Stimulated activated naive CD8-positive, alpha-beta T cell treated with anti-CD3 and anti-CD28 coated beads, Interleukin-15, Interleukin-2, amounts not matched to agents 100 ng/mL and 50 ng/mL, for 24 hours (primary cell): ENCODE results near the gene USP33.
"Not testable (repeated sequence)": the region's sequence is repeated elsewhere in the genome, so short reads cannot be mapped to it uniquely, and the experiment has no call there.

ENCODE experiments used
- H3K27ac Mint-ChIP-seq: one replicate; pipeline ENCODE4 v1.8.0; 2021; ENCODE audit warnings: mild to moderate bottlenecking, mixed read lengths
- H3K27me3 Mint-ChIP-seq: one replicate; pipeline ENCODE4 v1.8.0; 2021; ENCODE audit warnings: mixed read lengths
- H3K36me3 Mint-ChIP-seq: one replicate; pipeline ENCODE4 v1.8.0; 2021; ENCODE audit warnings: low read depth, mixed read lengths
- H3K4me1 Mint-ChIP-seq: one replicate; pipeline ENCODE4 v1.8.0; 2021; ENCODE audit warnings: low read depth, mixed read lengths
- H3K4me3 Mint-ChIP-seq: one replicate; pipeline ENCODE4 v1.8.0; 2021; ENCODE audit warnings: mild to moderate bottlenecking, mixed read lengths
- H3K9me3 Mint-ChIP-seq: one replicate; pipeline ENCODE4 v1.8.0; 2021; ENCODE audit warnings: mixed read lengths

Gene USP33

GRCh38 chr1:77757066-77757584, 2.5 kb downstream of the USP33 start:
- Mint-ChIP-seq H3K4me3 (peak overlapping the region; percentile 55), H3K9me3 (no peaks in the 10 kb centered on the region), H3K36me3 (no peaks in the 10 kb centered on the region), H3K27ac (no peak overlapping the region), H3K27me3 (no peaks in the 10 kb centered on the region), H3K4me1 (peaks cover 60% of the 10 kb centered on the region)

- Mint-ChIP-seq H3K27me3 (no peaks in the 10 kb centered on the region), H3K27ac (peak overlapping the region; percentile 3), H3K9me3 (no peaks in the 10 kb centered on the region), H3K4me3 (no peak overlapping the region), H3K36me3 (no peaks in the 10 kb centered on the region), H3K4me1 (peaks cover 55% of the 10 kb centered on the region)
Measured at GRCh38 chr1:77756052-77756754, 3.4 kb downstream of the USP33 start.

- not testable (repeated sequence) for H3K27me3 Mint-ChIP-seq, H3K9me3 Mint-ChIP-seq, H3K36me3 Mint-ChIP-seq, H3K27ac Mint-ChIP-seq, H3K4me3 Mint-ChIP-seq
- peaks cover 54% of the 10 kb centered on the region for H3K4me1 Mint-ChIP-seq
Measured at GRCh38 chr1:77749489-77749888, 10.2 kb downstream of the USP33 start.

- no peak overlapping the region for H3K4me3 Mint-ChIP-seq
- H3K36me3 Mint-ChIP-seq: peaks cover 15% of the 10 kb centered on the region
- H3K27ac Mint-ChIP-seq: no peak overlapping the region
- H3K9me3 Mint-ChIP-seq: no peaks in the 10 kb centered on the region
- peaks cover 43% of the 10 kb centered on the region for H3K4me1 Mint-ChIP-seq
- H3K27me3 Mint-ChIP-seq: no peaks in the 10 kb centered on the region
Measured at GRCh38 chr1:77744576-77744975, 15.1 kb downstream of the USP33 start.

GRCh38 chr1:77742011-77742555, 17.6 kb downstream of the USP33 start:
- no peaks in the 10 kb centered on the region for H3K27me3 Mint-ChIP-seq
- no peak overlapping the region for H3K27ac Mint-ChIP-seq
- H3K4me3 Mint-ChIP-seq: no peak overlapping the region
- no peaks in the 10 kb centered on the region for H3K9me3 Mint-ChIP-seq
- peaks cover 29% of the 10 kb centered on the region for H3K36me3 Mint-ChIP-seq
- peaks cover 26% of the 10 kb centered on the region for H3K4me1 Mint-ChIP-seq

GRCh38 chr1:77741316-77741715, 18.3 kb downstream of the USP33 start:
- no peaks in the 10 kb centered on the region for H3K27me3 Mint-ChIP-seq
- no peak overlapping the region for H3K27ac Mint-ChIP-seq
- peaks cover 29% of the 10 kb centered on the region for H3K36me3 Mint-ChIP-seq
- H3K9me3 Mint-ChIP-seq: no peaks in the 10 kb centered on the region
- H3K4me3 Mint-ChIP-seq: no peak overlapping the region
- peaks cover 20% of the 10 kb centered on the region for H3K4me1 Mint-ChIP-seq

- no peak overlapping the region for H3K4me3 Mint-ChIP-seq
- H3K9me3 Mint-ChIP-seq: no peaks in the 10 kb centered on the region
- H3K36me3 Mint-ChIP-seq: peaks cover 28% of the 10 kb centered on the region
- no peaks in the 10 kb centered on the region for H3K27me3 Mint-ChIP-seq
- H3K4me1 Mint-ChIP-seq: peaks cover 4% of the 10 kb centered on the region
- no peak overlapping the region for H3K27ac Mint-ChIP-seq
Measured at GRCh38 chr1:77739235-77739634, 20.4 kb downstream of the USP33 start.

- H3K36me3 Mint-ChIP-seq: peaks cover 42% of the 10 kb centered on the region
- H3K4me1 Mint-ChIP-seq: no peaks in the 10 kb centered on the region
- no peak overlapping the region for H3K4me3 Mint-ChIP-seq
- H3K27me3 Mint-ChIP-seq: no peaks in the 10 kb centered on the region
- no peak overlapping the region for H3K27ac Mint-ChIP-seq
- no peaks in the 10 kb centered on the region for H3K9me3 Mint-ChIP-seq
Measured at GRCh38 chr1:77732090-77732489, 27.6 kb downstream of the USP33 start.

GRCh38 chr1:77725706-77726105, 33.9 kb downstream of the USP33 start:
- Mint-ChIP-seq H3K27me3 (no peaks in the 10 kb centered on the region), H3K9me3 (no peaks in the 10 kb centered on the region), H3K4me3 (no peak overlapping the region), H3K27ac (no peak overlapping the region), H3K4me1 (no peaks in the 10 kb centered on the region), H3K36me3 (peaks cover 80% of the 10 kb centered on the region)

GRCh38 chr1:77718181-77718580, 41.5 kb downstream of the USP33 start:
- no peaks in the 10 kb centered on the region for H3K27me3 Mint-ChIP-seq
- H3K27ac Mint-ChIP-seq: no peak overlapping the region
- no peaks in the 10 kb centered on the region for H3K4me1 Mint-ChIP-seq
- peaks cover 58% of the 10 kb centered on the region for H3K36me3 Mint-ChIP-seq
- no peaks in the 10 kb centered on the region for H3K9me3 Mint-ChIP-seq
- no peak overlapping the region for H3K4me3 Mint-ChIP-seq

GRCh38 chr1:77716065-77716464, 43.6 kb downstream of the USP33 start:
- Mint-ChIP-seq H3K27me3 (no peaks in the 10 kb centered on the region), H3K36me3 (peaks cover 49% of the 10 kb centered on the region), H3K9me3 (no peaks in the 10 kb centered on the region), H3K4me1 (no peaks in the 10 kb centered on the region), H3K4me3 (no peak overlapping the region), H3K27ac (no peak overlapping the region)

GRCh38 chr1:77709727-77710126, 49.9 kb downstream of the USP33 start:
- H3K9me3 Mint-ChIP-seq: no peaks in the 10 kb centered on the region
- H3K4me1 Mint-ChIP-seq: no peaks in the 10 kb centered on the region
- no peaks in the 10 kb centered on the region for H3K27me3 Mint-ChIP-seq
- H3K36me3 Mint-ChIP-seq: peaks cover 43% of the 10 kb centered on the region
- H3K27ac Mint-ChIP-seq: no peak overlapping the region
- no peak overlapping the region for H3K4me3 Mint-ChIP-seq

GRCh38 chr1:77706321-77706720, 53.3 kb downstream of the USP33 start:
- Mint-ChIP-seq H3K36me3 (peaks cover 31% of the 10 kb centered on the region), H3K27ac (no peak overlapping the region), H3K9me3 (no peaks in the 10 kb centered on the region)

GRCh38 chr1:77704736-77705135, 54.9 kb downstream of the USP33 start:
- Mint-ChIP-seq H3K36me3 (peaks cover 26% of the 10 kb centered on the region), H3K27me3 (no peaks in the 10 kb centered on the region), H3K4me3 (no peak overlapping the region), H3K4me1 (no peaks in the 10 kb centered on the region), H3K27ac (peak overlapping the region; percentile 28), H3K9me3 (no peaks in the 10 kb centered on the region)

More at GRCh38 chr1:77706321-77706720, 53.3 kb downstream of the USP33 start:
- H3K4me1 Mint-ChIP-seq: no peaks in the 10 kb centered on the region
- H3K27me3 Mint-ChIP-seq: no peaks in the 10 kb centered on the region
- no peak overlapping the region for H3K4me3 Mint-ChIP-seq

- not testable (repeated sequence) for H3K27me3 Mint-ChIP-seq, H3K4me3 Mint-ChIP-seq, H3K4me1 Mint-ChIP-seq, H3K27ac Mint-ChIP-seq, H3K9me3 Mint-ChIP-seq
- H3K36me3 Mint-ChIP-seq: peaks cover 33% of the 10 kb centered on the region
Measured at GRCh38 chr1:77699673-77700072, 60.0 kb downstream of the USP33 start.

GRCh38 chr1:77697441-77697840, 62.2 kb downstream of the USP33 start:
- Mint-ChIP-seq H3K4me1 (no peaks in the 10 kb centered on the region), H3K9me3 (no peaks in the 10 kb centered on the region), H3K4me3 (no peak overlapping the region), H3K27me3 (no peaks in the 10 kb centered on the region), H3K36me3 (peaks cover 32% of the 10 kb centered on the region), H3K27ac (no peak overlapping the region)
